Neural cell (in vitro differentiated cells): ENCODE measurements around the gene C10orf62. TPM values are rescaled to one million over a fixed set of nuclear protein-coding genes. Genes with fewer than 3 reads are reported as not detected.

Experiments
- H2AFZ ChIP-seq: fragments of 200-600, 300-800 bp; sonication (generic), shearing (Covaris generic); 2 replicates; pipeline ENCODE4 v1.6.0; 2014; ENCODE audit warnings: low read depth, mild to moderate bottlenecking, antibody characterized with exemption, low read length, moderate library complexity
- H3F3A ChIP-seq: fragments of 200-600 bp; shearing (Covaris generic); 2 replicates; pipeline ENCODE4 v1.6.1; 2016; ENCODE audit warnings: mild to moderate bottlenecking, moderate library complexity, mixed read lengths, antibody characterized with exemption, low read length; ENCODE audit not compliant: insufficient read depth, poor library complexity, severe bottlenecking
- H3K27ac ChIP-seq: fragments of 200-600, 300-800 bp; sonication (generic), shearing (Covaris generic); 2 replicates; pipeline ENCODE4 v1.5.1; 2014; ENCODE audit warnings: mild to moderate bottlenecking, low read length, moderate library complexity
- H3K27me3 ChIP-seq: fragments of 300-800, 200-600 bp; sonication (generic), shearing (Covaris generic); 2 replicates; pipeline ENCODE4 v1.6.0; 2014; ENCODE audit warnings: mild to moderate bottlenecking, low read depth, low read length, moderate library complexity; ENCODE audit not compliant: insufficient read depth
- H3K36me3 ChIP-seq: fragments of 300-800, 200-600 bp; sonication (generic), shearing (Covaris generic); 2 replicates; pipeline ENCODE4 v1.5.1; 2014; ENCODE audit warnings: mild to moderate bottlenecking, antibody characterized with exemption, low read length, moderate library complexity; ENCODE audit not compliant: insufficient read depth
- H3K4me2 ChIP-seq: fragments of 300-800, 200-600 bp; sonication (generic), shearing (Covaris generic); 2 replicates; pipeline ENCODE4 v1.6.0; 2014; ENCODE audit warnings: mild to moderate bottlenecking, low read length
- H3K4me3 ChIP-seq: fragments of 300-800, 200-600 bp; sonication (generic), shearing (Covaris generic); 2 replicates; pipeline ENCODE4 v1.5.1; 2014; ENCODE audit warnings: mild to moderate bottlenecking, low read length, moderate library complexity
- H3K79me2 ChIP-seq: fragments of 200-600 bp; shearing (Covaris generic); replicated peaks from 2 replicates; pipeline ENCODE4 v1.6.0; 2014; ENCODE audit warnings: mild to moderate bottlenecking, low read length, moderate library complexity; ENCODE audit not compliant: insufficient read depth
- H3K9ac ChIP-seq: fragments of 300-800, 200-600 bp; sonication (generic), shearing (Covaris generic); 2 replicates; pipeline ENCODE4 v1.6.1; 2016; ENCODE audit warnings: mild to moderate bottlenecking, low read length, mixed read lengths
- H3K9me2 ChIP-seq: fragments of 200-600 bp; shearing (Covaris generic); 2 replicates; pipeline ENCODE4 v1.6.1; 2016; ENCODE audit warnings: mild to moderate bottlenecking, low read length, mixed read lengths; ENCODE audit not compliant: insufficient read depth
- H3K9me3 ChIP-seq: fragments of 200-600, 300-800 bp; sonication (generic), shearing (Covaris generic); 2 replicates; pipeline ENCODE4 v1.6.1; 2016; ENCODE audit warnings: mild to moderate bottlenecking, mixed run types, low read length, moderate library complexity, mixed read lengths
- H4K20me1 ChIP-seq: fragments of 200-600 bp; shearing (Covaris generic); 2 replicates; pipeline ENCODE4 v1.6.1; 2016; ENCODE audit warnings: mild to moderate bottlenecking, mixed run types; ENCODE audit not compliant: insufficient read depth
- EP300 ChIP-seq: fragments of 450-650 bp; conservative IDR thresholded peaks from 2 replicates; pipeline ENCODE4 v1.6.1; 2014; ENCODE audit warnings: antibody characterized with exemption, mild to moderate bottlenecking, moderate library complexity; ENCODE audit not compliant: poor library complexity, severe bottlenecking
- EZH2 ChIP-seq: fragments of 200-600, 300-800 bp; shearing (Covaris generic), sonication (generic); IDR thresholded peaks from 2 replicates; pipeline ENCODE4 v1.6.1; 2014; ENCODE audit warnings: antibody characterized with exemption, low read length, borderline replicate concordance, mild to moderate bottlenecking; ENCODE audit not compliant: insufficient read depth, poor library complexity, severe bottlenecking
- MXI1 ChIP-seq: fragments of 450-650 bp; conservative IDR thresholded peaks from 2 replicates; pipeline ENCODE4 v1.6.1; 2014; ENCODE audit warnings: antibody characterized with exemption, mild to moderate bottlenecking; ENCODE audit not compliant: poor library complexity, severe bottlenecking
- POLR2AphosphoS5 ChIP-seq: IDR thresholded peaks from 2 replicates; pipeline ENCODE4 v1.6.1; 2012
- RAD21 ChIP-seq: fragments of 450-650 bp; conservative IDR thresholded peaks from 2 replicates; pipeline ENCODE4 v1.6.1; 2014; ENCODE audit warnings: antibody characterized with exemption, mild to moderate bottlenecking, moderate library complexity
- TAF1 ChIP-seq: IDR thresholded peaks from 2 replicates; pipeline ENCODE4 v1.6.1; 2012; ENCODE audit warnings: low read depth
- polyA plus RNA-seq: library from polyadenylated mRNA; depleted of rRNA; stranded (reverse); fragments of >200 nt; gene quantifications from 2 replicates; pipeline ENCODE4 v1.2.3, GENCODE V29; 2014
- TF ChIP-seq, protein P1 (sequence below): IDR thresholded peaks from 2 replicates; pipeline ENCODE4 v1.6.1; 2012; ENCODE audit warnings: borderline replicate concordance
- TF ChIP-seq, protein P2 (sequence below): fragments of 450-650 bp; IDR thresholded peaks from 2 replicates; pipeline ENCODE4 v1.5.1; 2014; ENCODE audit warnings: antibody characterized with exemption, mild to moderate bottlenecking, moderate library complexity; ENCODE audit not compliant: poor library complexity, severe bottlenecking

The C10orf62 gene
- polyA plus RNA-seq, 1 donor from 2014 or later = not detected

DNA sequence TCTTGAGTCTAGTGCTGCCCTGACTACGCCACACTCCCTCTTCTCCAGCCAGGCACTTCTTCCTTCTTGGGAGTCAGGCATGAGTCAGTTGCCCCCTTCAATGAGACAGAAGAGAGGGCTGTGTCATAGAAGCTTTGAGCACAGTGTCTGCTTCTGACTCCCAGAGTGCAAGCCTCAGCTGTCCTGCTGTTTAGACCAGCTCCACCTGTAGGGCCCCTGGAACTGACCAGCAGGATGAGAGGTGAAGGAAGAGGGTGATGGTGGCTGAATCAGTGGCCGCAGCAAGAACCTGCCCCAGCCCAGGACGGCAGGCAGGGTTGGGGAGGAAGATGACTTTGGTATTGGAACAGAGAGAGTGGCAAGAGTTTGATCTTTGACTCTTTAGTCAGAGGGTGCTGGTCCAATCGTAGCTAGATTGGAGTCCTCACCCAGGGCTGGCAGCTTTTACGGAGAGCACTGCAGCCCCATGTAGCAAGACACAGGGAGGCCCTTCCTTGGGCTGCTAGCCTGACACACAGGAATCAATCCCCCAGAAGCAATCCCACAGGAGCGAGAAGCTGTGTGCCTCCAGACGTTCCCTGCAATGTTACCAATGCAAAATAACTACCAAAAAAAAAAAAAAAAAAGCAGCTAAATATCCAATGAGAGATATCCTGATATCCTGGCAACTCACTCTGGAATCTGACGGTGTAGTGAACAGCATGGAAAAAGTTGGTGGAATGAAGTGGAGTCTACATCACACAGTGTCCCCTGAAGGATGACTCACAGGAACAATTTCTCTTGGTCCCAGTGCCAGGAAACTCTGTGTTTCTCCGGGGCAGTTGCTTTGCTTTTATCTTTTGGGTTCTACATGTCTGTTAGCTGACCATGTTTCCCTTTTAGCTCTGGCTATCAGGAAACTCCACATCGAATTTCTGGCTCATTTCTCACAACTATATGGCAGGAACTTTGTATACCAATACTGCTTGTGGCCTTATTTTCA is 6.9 kb downstream of the C10orf62 start:
- no peak overlapping the region for H3K27ac ChIP-seq

DNA sequence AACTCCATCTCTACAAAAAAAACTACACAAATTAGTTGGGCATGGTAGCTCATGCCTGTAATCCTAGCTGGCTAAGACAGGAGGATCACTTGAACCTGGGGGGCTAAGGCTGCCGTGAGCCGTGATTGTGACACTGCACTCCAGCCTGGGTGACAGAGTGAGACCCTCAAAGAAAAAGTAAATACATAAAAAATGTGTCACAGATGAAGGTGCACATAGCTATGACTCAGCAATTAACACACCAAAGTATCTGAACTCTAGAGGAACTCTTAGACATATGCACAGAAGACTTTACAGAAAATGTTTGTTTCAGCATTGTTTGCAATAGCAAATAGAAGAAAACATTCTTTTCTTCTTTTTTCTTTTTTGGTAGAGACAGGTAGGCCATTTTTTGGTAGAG is 8.3 kb downstream of the C10orf62 start:
- Histone ChIP-seq H3K36me3 (no peaks in the 10 kb centered on the region), H3F3A (no peaks in the 10 kb centered on the region), H3K79me2 (no peaks in the 10 kb centered on the region), H3K9me2 (no peaks in the 10 kb centered on the region), H3K4me2 (no peak overlapping the region), H3K9me3 (no peaks in the 10 kb centered on the region), H3K27me3 (no peaks in the 10 kb centered on the region), H3K9ac (no peak overlapping the region), H3K27ac (no peak overlapping the region), H3K4me3 (no peak overlapping the region), H2AFZ (no peak overlapping the region), H4K20me1 (no peaks in the 10 kb centered on the region)
- no peak for TF ChIP-seq EP300
- TF ChIP-seq MXI1 = no peak

More for the DNA sequence above, 6.9 kb downstream of the C10orf62 start:
- no peaks in the 10 kb centered on the region for H3K9me3 ChIP-seq
- H3K4me2 ChIP-seq = no peak overlapping the region
- H4K20me1 ChIP-seq = no peaks in the 10 kb centered on the region
- H3K36me3 ChIP-seq = no peaks in the 10 kb centered on the region
- H2AFZ ChIP-seq = no peak overlapping the region
- no peaks in the 10 kb centered on the region for H3F3A ChIP-seq
- no peak for TF ChIP-seq RAD21
- no peak for TF ChIP-seq EP300
- TF ChIP-seq TAF1 = no peak
- no peak for TF ChIP-seq POLR2AphosphoS5
- TF ChIP-seq EZH2 = no peak
- TF ChIP-seq, protein P1, sequence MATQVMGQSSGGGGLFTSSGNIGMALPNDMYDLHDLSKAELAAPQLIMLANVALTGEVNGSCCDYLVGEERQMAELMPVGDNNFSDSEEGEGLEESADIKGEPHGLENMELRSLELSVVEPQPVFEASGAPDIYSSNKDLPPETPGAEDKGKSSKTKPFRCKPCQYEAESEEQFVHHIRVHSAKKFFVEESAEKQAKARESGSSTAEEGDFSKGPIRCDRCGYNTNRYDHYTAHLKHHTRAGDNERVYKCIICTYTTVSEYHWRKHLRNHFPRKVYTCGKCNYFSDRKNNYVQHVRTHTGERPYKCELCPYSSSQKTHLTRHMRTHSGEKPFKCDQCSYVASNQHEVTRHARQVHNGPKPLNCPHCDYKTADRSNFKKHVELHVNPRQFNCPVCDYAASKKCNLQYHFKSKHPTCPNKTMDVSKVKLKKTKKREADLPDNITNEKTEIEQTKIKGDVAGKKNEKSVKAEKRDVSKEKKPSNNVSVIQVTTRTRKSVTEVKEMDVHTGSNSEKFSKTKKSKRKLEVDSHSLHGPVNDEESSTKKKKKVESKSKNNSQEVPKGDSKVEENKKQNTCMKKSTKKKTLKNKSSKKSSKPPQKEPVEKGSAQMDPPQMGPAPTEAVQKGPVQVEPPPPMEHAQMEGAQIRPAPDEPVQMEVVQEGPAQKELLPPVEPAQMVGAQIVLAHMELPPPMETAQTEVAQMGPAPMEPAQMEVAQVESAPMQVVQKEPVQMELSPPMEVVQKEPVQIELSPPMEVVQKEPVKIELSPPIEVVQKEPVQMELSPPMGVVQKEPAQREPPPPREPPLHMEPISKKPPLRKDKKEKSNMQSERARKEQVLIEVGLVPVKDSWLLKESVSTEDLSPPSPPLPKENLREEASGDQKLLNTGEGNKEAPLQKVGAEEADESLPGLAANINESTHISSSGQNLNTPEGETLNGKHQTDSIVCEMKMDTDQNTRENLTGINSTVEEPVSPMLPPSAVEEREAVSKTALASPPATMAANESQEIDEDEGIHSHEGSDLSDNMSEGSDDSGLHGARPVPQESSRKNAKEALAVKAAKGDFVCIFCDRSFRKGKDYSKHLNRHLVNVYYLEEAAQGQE = no peak
- no peak for TF ChIP-seq MXI1
- TF ChIP-seq, protein P2, sequence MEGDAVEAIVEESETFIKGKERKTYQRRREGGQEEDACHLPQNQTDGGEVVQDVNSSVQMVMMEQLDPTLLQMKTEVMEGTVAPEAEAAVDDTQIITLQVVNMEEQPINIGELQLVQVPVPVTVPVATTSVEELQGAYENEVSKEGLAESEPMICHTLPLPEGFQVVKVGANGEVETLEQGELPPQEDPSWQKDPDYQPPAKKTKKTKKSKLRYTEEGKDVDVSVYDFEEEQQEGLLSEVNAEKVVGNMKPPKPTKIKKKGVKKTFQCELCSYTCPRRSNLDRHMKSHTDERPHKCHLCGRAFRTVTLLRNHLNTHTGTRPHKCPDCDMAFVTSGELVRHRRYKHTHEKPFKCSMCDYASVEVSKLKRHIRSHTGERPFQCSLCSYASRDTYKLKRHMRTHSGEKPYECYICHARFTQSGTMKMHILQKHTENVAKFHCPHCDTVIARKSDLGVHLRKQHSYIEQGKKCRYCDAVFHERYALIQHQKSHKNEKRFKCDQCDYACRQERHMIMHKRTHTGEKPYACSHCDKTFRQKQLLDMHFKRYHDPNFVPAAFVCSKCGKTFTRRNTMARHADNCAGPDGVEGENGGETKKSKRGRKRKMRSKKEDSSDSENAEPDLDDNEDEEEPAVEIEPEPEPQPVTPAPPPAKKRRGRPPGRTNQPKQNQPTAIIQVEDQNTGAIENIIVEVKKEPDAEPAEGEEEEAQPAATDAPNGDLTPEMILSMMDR = no peak
- H3K9ac ChIP-seq = no peak overlapping the region
- H3K79me2 ChIP-seq = no peaks in the 10 kb centered on the region
- no peaks in the 10 kb centered on the region for H3K27me3 ChIP-seq
- no peaks in the 10 kb centered on the region for H3K9me2 ChIP-seq
- no peak overlapping the region for H3K4me3 ChIP-seq
